ENCODE results near the gene ZNF629.
"Not testable (repeated sequence)": the region's sequence is repeated elsewhere in the genome, so short reads cannot be mapped to it uniquely, and the experiment has no call there.

DNA sequence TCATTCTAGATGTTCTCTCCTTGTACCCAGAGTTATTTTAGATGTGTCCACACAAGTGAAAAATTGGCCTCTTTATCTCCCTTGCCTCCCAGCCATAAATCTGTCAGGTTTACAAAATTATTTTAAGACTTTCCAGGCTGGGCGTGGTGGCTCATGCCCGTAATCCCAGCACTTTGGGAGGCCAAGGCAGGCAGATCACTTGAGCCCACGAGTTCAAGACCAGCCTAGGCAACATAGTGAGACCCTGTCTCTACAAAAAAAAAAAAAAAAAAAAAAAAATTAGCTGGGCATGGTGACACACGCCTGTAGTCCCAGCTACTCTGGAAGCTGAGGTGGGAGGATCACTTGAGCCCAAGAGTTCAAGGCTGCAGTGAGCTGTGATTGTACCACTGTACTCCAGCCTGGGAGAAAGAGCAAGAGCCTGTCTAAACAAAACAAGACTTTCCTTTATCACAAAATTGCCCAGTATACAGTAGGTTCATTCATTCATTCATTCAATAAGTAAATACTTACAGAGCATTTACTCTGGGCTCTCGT is 22.0 kb upstream of the ZNF629 start:
- TF ChIP-seq, protein P1, sequence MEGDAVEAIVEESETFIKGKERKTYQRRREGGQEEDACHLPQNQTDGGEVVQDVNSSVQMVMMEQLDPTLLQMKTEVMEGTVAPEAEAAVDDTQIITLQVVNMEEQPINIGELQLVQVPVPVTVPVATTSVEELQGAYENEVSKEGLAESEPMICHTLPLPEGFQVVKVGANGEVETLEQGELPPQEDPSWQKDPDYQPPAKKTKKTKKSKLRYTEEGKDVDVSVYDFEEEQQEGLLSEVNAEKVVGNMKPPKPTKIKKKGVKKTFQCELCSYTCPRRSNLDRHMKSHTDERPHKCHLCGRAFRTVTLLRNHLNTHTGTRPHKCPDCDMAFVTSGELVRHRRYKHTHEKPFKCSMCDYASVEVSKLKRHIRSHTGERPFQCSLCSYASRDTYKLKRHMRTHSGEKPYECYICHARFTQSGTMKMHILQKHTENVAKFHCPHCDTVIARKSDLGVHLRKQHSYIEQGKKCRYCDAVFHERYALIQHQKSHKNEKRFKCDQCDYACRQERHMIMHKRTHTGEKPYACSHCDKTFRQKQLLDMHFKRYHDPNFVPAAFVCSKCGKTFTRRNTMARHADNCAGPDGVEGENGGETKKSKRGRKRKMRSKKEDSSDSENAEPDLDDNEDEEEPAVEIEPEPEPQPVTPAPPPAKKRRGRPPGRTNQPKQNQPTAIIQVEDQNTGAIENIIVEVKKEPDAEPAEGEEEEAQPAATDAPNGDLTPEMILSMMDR (conservative IDR thresholded peaks at IDR 0.05): not testable (repeated sequence)
- TF ChIP-seq ZFX (IDR thresholded peaks at IDR 0.05): not testable (repeated sequence)

All from C4-2B (cell line).